OCI-LY1 (cell line): ENCODE results near the gene USO1.

ENCODE experiments used
- EZH2 ChIP-seq: fragments of 200-600 bp; sonication (generic), shearing (Covaris generic); IDR thresholded peaks from 2 replicates; pipeline ENCODE4 v1.8.0; 2017; ENCODE audit warnings: borderline replicate concordance, mixed run types, mild to moderate bottlenecking, antibody characterized with exemption, low read length, moderate library complexity, mixed read lengths
- TF ChIP-seq, protein P1 (sequence below): fragments of 200-600 bp; sonication (generic), shearing (Covaris generic); IDR thresholded peaks from 2 replicates; pipeline ENCODE4 v1.5.1; 2017; ENCODE audit warnings: mild to moderate bottlenecking, antibody characterized with exemption, low read length, moderate library complexity, mixed read lengths

DNA sequence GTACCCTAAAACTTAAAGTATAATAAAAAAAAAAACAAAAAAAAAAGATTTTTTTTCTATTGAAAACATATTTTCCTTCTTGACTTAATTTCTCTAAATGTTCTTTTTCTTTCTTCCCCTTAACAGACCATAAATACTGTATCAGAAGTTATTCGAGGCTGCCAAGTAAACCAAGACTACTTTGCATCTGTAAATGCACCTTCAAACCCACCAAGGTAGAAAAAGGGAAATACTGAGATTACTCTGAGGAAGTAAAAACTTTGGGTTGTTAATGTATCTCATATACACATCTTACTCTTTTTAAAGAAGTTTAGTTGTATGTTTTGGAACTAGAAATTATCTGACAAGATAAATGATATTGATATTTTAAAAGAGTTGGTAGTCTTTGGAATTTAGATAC is 65.6 kb downstream of the USO1 start:
- no peak for TF ChIP-seq EZH2
- TF ChIP-seq, protein P1, sequence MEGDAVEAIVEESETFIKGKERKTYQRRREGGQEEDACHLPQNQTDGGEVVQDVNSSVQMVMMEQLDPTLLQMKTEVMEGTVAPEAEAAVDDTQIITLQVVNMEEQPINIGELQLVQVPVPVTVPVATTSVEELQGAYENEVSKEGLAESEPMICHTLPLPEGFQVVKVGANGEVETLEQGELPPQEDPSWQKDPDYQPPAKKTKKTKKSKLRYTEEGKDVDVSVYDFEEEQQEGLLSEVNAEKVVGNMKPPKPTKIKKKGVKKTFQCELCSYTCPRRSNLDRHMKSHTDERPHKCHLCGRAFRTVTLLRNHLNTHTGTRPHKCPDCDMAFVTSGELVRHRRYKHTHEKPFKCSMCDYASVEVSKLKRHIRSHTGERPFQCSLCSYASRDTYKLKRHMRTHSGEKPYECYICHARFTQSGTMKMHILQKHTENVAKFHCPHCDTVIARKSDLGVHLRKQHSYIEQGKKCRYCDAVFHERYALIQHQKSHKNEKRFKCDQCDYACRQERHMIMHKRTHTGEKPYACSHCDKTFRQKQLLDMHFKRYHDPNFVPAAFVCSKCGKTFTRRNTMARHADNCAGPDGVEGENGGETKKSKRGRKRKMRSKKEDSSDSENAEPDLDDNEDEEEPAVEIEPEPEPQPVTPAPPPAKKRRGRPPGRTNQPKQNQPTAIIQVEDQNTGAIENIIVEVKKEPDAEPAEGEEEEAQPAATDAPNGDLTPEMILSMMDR: no peak
